HG03139 (cell line): ENCODE measurements around the gene NPDC1.
"Not testable (repeated sequence)": the region's sequence is repeated elsewhere in the genome, so short reads cannot be mapped to it uniquely, and the experiment has no call there.

Source experiments
- ATAC-seq: cut with Tn5 transposase; IDR thresholded peaks from one replicate; pipeline ENCODE4 v1.9.1; 2021; ENCODE audit not compliant: unreplicated experiment

Gene NPDC1

GRCh38 chr9:137013571-137013940 lies 32.4 kb downstream of the NPDC1 start:
- ATAC-seq: no peak

DNA sequence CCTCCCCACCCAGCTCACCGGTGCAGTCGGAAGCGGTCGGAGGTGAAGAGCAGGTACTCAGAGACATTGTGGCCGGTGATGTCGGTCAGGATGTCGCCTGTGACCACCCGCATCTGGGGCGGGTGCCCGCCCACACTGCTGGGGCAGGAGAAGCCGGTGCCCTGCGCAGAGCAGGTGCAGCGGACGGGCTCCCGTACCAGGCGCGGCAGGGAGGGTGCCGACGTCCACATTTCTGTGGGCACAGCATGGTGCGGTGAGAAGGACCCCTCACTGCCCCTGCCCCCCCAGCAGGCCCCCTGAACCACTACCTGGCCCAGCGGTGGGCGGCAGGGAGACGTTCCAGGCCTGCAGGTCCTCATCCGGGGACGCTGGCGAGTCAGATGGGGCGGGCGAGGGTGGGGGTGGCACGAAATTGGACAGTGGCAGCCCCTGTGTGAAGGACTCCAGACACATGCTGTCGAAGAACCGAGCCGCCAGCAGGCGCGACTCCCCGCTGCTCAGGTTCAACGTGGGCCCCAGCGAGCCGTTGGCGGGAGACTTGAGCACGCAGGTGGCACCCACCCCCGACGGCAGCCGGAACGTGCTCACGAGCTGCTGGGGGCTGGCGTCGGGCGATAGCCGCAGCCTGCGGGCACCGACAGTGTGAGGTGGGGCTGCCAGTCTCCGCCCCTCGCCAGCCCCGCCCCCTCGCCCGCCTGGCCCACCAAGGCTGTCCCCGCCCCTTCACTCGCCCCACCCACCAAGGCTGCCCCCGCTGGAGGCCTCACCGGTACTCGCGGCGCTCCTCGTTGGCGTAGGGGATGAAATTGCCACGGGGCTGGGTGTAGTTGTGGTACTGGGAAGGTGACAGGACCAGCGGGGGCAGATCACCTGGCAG lies 33.0 kb downstream of the NPDC1 start:
- no peak for ATAC-seq

GRCh38 chr9:137011907-137012675 lies 33.9 kb downstream of the NPDC1 start:
- no peak for ATAC-seq

- ATAC-seq: no peak
Observed at GRCh38 chr9:137011156-137011555, 34.8 kb downstream of the NPDC1 start.

- no peak for ATAC-seq
Observed at GRCh38 chr9:137009938-137010732, 35.8 kb downstream of the NPDC1 start.

GRCh38 chr9:137009217-137009616 lies 36.8 kb downstream of the NPDC1 start:
- ATAC-seq: no peak

DNA sequence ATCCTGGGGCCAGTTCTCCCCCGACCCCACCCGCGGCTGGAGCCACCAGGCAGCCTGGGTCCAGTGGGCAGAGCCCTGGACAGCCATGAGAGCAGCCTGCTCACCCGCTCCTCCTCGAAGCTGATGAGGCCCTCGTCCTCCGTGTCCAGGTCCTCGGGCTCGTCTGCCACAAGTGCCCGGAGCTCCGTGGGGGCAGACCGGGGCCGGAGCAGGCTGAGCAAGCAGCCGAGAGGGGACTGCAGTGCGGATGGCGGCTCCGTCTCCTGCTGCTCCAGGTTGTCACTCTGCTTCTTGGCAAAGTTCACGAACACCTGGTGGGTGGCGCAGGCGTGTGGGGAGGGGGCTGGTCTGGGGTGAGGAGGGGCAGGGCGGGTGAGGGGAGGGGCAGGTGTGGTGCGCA lies 37.7 kb downstream of the NPDC1 start:
- no peak for ATAC-seq

DNA sequence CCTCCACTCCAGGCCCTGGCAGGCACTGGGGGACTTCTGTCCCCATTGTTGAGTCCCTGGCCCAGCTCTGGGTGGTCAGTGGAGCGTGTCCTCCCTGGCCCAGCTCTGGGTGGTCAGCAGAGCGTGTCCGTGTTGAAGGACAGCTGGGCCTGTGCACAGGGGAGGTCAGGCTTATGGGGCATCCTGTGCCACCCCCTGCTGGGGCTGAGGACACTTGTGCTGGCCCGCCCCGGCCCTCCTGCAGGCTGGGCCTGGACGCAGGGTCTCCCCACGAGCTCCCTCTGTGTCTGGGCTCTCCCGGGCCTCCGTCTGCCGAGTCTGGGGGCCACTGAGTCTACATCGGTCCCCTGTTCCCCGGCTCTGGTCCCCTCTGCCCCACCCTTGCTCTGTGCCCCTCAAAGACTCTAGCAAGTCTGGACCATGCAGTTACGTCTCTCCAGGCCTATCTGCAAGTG lies 38.1 kb downstream of the NPDC1 start:
- no peak for ATAC-seq

GRCh38 chr9:137007108-137007815 lies 38.7 kb downstream of the NPDC1 start:
- no peak for ATAC-seq

GRCh38 chr9:137006116-137007003 lies 39.6 kb downstream of the NPDC1 start:
- no peak for ATAC-seq

GRCh38 chr9:137004285-137004684 lies 41.7 kb downstream of the NPDC1 start:
- not testable (repeated sequence) for ATAC-seq

GRCh38 chr9:137002646-137003041 lies 43.3 kb downstream of the NPDC1 start:
- no peak for ATAC-seq

GRCh38 chr9:137001857-137002645 lies 43.9 kb downstream of the NPDC1 start:
- ATAC-seq: no peak

DNA sequence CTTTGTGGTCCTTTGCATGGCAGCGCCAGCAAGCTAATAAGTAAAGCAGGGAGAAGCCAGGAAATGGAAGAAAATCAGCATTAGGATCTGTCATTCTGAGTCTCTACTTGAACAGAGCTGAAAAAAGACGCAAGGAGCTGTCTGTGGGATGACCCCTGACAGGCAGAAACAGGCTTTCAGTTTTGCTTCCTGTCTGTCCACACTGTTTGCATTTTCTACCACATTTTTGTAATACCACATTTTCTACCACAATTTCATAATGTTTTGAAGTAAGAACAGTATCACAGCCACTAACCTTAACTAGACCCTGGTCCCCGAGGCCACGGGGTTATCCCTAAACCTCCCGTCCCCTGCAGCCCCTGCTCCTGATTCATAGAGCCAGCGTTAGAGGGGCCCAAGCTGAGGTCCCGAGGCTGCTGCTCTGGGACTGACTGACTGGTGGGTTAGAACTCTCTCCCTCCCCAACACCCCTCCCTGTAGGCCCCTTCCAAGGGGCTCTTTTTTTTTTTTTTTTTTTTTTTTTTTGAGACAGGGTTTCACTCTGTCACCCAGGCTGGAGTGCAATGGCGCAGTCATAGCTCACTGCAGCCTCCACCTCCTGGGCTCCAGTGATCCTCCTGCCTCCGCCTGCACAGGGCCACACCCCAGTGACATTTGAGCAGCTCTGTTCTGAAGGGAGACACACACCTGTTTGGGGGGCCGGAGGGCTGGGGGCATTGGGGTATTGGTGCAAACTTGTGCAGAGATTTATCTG lies 45.6 kb downstream of the NPDC1 start:
- ATAC-seq: peak; percentile 51

GRCh38 chr9:136997830-136998234 lies 48.1 kb downstream of the NPDC1 start:
- ATAC-seq: no peak

DNA sequence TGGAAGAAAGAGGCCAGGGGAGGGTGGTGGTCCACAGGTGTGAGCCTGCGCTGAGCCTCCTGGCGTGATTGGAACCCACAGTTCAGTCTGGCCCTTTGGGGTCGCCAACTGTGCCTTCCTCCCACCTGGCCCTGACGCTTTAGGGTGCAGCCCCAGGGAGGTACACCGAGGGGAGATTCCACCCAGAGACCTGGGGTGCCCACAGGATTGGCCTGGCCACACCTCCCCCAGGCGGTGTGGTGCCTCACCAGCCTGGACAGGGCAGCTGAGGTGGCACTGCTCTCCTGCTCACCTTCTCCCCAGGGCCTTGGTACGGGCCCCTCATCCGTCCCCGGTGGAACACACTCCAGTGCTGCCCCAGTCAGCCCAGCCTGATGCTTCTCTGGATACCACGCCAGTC lies 48.6 kb downstream of the NPDC1 start:
- ATAC-seq: no peak

DNA sequence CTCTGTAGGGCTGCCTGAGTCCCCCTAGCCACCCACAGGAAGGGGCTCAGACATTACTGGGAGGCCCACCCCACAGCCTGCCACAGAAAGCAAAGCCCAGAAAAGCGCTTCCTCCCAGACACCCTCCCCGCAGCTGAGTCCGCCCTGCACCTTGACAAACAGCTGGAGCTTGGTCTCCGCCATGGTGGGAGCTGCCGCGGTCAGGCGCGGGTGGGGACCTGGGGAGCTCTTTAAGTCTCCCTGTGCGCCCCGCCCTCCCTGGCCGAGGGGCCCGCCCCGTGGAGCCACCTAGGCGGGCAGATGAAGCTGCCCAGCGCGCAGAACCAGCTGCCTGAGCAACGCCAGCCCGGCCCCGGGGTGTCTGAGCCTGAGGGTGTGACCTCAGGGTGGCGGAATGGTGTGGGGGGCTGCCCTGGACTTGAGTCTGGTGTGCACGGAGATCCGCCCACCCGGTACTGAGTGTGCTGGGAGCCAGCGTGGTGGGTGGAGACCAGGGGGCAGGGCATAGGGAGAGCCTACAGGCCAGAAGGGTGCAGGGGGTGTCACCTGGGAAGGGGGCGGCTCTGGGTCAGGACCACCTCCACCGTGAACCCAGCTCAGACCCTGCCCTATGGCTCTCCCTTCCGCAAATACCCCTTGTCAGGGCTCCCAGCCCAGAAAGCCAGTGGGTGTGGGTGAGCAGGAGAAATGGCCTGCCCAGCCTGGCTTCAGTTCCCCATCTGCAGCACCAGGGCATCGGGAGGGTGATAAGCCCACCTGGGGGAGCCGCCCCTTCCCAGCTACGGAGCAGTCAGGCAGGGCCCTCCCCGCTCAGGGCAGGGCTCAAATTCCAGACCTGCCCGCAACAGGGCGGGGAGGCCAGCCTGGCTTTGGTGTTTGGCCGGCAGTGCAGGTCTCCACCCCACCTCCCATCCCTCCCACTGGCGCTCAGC lies 49.4 kb downstream of the NPDC1 start, which contains the start of gene CLIC3:
Gene CLIC3, minus strand, starts transcription at position 208 of the 932 bp plus-strand sequence. Its CDS starts 25 bp downstream, at position 183.
- ATAC-seq: no peak
